HCT116 (cell line): ENCODE results near the gene ZNF576.

Source experiments
- ATF3 ChIP-seq: IDR thresholded peaks from 2 replicates; pipeline ENCODE4 v1.6.1; 2012
- CEBPB ChIP-seq: IDR thresholded peaks from 2 replicates; pipeline ENCODE4 v1.6.1; 2012; ENCODE audit warnings: low read depth
- CTCF ChIP-seq, 3 experiments: fragments of 200-600 bp in 1 of 3; sonication (generic) in 1 of 3; IDR thresholded peaks in 2 of 3; conservative IDR thresholded peaks in 1 of 3; 2 replicates each; pipeline ENCODE4 v1.5.1; 2012 to 2017; ENCODE audit warnings: low read depth in 2 of 3, low read length in 2 of 3, antibody characterized with exemption in 1 of 3, borderline replicate concordance in 1 of 3, control low read depth in 1 of 3, mild to moderate bottlenecking in 1 of 3, mixed read lengths in 1 of 3, mixed run types in 1 of 3, moderate library complexity in 1 of 3; ENCODE audit not compliant: insufficient read depth in 1 of 3
- EZH2phosphoT487 ChIP-seq: fragments of 200-600 bp; IDR thresholded peaks from 2 replicates; pipeline ENCODE4 v1.6.1; 2018; ENCODE audit warnings: antibody characterized with exemption, borderline replicate concordance
- POLR2A ChIP-seq: IDR thresholded peaks from 2 replicates; pipeline ENCODE4 v1.7.0; 2011; ENCODE audit warnings: borderline replicate concordance; ENCODE audit not compliant: insufficient read depth, insufficient read length; ENCODE audit errors: extremely low read depth
- POLR2AphosphoS5 ChIP-seq: IDR thresholded peaks from 2 replicates; pipeline ENCODE4 v1.6.1; 2011; ENCODE audit warnings: mild to moderate bottlenecking, low read depth, low read length, moderate library complexity
- SRF ChIP-seq: IDR thresholded peaks from 2 replicates; pipeline ENCODE4 v1.6.1; 2012; ENCODE audit warnings: low read depth

GRCh38 chr19:43552616-43553015, 43.8 kb upstream of the ZNF576 start:
- TF ChIP-seq CTCF (IDR thresholded peaks at IDR 0.05 in 2 of 3, conservative IDR thresholded peaks at IDR 0.05 in 1 of 3; ENCODE audit: borderline replicate concordance in 1 of 3, insufficient read depth in 1 of 3, low read depth in 2 of 3, low read length in 2 of 3) (no peak), ATF3 (no peak), EZH2phosphoT487 (no peak), CEBPB (no peak), SRF (no peak), POLR2A (no peak), POLR2AphosphoS5 (no peak)
